Epidermal melanocyte (primary cell): ENCODE results near the gene PPDPF.

Source experiments
- DNase-seq: peaks from one replicate; pipeline ENCODE4 v3.0.0; 2011; ENCODE audit warnings: low spot score; ENCODE audit not compliant: insufficient read length

PPDPF gene

DNA sequence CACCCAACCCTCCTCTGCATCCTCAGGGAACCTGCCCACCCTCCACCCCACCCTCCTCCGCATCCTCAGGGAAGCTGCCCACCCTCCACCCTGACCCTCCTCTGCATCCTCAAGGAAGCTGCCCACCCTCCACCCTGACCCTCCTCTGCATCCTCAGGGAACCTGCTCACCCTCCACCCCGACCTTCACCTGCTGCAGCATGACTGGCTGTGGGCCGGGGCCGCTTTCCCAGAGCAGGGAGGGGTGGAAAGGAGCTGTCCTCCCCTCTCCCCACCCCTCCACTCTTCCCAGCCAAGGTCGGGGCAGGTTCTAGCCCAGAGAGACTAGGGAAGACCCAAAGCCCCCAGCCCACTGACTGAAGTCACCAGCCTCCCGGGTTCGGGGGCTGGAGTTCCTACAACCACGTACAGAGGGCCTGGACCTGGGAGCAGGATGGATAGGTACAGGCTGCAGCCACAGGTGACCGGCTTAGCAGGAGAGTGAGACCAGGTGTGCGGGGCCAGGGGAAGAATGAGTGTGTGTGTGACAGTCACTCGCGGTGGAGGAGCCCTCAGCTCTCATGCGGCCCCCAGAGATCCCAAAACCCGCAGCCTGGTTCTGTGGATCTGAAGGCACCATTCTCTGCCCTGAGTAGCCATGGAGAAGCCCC is 33.3 kb upstream of the PPDPF start:
- no peak for DNase-seq

DNA sequence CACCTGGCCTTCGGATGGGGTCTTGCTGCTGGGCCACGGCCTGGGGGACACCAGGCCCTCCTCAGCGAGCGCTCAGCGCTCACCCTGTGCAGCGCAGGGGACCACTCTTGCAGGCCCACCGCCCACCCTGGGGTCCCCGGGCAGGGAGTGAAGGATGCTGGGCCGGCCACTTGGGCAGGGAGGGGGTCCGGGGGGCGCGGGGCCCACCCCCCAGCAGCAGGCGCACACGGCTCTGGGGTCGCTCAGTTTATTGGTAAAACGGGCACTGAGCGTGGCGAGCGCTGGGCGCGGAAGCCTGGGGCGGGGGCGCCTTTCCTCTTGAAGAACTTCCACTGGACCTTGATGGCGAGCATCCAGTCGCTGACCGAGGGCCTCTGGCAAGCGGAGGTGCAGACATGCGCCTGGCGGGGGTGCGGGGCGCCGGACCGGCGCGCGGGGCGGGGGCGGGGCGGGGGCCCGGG is 32.8 kb upstream of the PPDPF start:
- no peak for DNase-seq

DNA sequence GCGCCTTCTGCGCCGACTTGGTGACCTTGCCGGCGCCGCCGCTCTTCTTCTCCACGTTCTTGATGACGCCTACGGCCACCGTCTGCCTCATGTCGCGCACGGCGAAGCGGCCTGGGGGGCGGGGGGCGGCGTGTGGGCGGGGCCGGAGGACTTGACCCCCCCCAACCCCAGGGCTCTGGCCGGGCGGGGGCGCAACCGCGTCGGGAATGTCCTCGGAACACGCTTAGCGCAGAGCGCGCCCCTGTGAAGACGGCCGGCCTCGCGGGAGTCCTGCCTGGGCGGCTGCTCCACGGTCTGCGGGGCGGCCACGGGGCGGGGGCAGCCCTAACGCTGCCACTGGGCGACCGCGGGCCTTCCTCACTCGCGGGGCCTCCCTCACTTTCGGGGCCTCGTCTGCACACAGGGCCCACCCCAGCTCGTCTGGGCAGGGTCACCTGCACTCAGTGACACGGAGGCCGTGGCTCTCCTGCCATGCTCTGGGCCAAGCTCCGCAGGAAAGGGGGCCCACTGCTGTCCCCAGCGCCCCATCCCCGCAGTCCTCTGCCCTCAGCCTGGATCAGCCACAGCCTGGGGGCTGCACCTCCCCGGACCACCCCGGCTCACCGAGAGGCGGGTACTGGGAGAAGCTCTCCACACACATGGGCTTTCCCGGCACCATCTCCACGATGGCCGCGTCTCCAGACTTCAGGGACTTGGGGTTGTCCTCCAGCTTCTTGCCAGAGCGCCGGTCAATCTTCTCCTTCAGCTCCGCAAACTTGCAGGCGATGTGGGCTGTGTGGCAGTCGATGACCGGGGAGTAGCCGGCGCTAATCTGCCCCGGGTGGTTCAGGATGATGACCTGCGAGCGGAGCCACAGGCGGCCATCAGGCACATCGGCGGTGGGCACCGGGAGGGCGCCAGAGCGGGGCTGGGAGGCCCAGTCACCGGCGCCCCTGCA is 32.0 kb upstream of the PPDPF start:
- no peak for DNase-seq

DNA sequence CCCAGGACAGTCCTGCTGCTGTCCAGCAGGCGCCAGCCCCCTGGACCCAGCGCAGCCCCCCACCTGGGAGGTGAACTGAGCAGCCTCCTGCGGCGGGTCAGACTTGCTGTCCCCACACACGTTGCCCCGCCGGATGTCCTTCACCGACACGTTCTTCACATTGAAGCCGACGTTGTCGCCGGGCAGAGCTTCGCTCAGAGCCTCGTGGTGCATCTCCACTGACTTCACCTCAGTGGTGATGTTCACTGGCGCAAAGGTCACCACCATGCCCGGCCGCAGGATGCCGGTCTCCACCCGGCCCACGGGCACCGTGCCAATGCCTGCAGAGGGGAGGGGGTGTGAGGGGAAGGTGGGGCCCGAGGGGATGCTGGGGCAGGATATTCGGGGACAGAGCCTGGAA is 30.1 kb upstream of the PPDPF start:
- DNase-seq, result no peak

DNA sequence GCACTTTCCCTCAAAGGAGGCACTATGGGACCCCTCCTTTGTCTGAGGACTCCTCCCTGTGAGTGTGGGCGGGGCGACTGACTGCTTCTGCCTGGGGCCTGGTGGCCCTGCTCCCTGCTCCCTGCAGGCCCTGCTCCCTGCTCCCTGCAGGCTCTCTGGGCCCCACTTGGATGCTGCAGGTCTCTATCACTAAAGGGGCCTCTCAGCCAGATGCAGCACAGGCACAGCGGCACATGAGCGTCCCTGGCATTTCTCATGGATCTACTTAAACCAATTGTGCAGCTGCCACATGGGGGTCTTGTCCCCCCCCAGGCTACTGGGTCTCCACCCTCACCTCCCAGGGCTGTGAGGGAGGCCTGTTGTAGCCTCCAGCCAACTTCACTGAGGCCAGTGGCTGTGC is 29.5 kb upstream of the PPDPF start:
- no peak for DNase-seq

DNA sequence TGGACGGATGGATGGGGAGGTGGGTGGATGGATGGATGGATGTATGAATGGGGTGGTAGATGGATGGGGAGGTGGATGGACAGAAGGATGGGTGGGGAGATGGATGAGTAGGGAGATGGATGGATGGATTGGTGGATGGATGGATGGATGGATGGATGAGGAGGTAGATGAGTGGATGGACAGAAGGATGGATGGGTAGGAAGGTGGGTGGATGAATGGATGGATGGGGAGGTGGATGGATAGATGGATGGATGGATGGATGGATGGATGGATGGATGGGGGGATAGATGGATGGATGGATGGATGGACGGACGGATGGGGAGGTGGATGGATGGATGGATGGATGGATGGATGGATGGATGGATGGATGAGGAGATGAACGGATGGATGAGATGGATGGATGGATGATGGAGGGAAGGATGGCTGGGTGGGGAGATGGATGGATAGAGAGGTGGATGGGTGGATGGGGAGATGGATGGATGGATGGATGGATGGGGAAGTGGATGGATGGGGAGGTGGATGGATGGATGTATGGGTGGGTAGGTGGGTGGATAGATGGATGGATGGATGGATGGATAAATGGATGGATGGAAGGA is 28.8 kb upstream of the PPDPF start:
- no peak for DNase-seq

DNA sequence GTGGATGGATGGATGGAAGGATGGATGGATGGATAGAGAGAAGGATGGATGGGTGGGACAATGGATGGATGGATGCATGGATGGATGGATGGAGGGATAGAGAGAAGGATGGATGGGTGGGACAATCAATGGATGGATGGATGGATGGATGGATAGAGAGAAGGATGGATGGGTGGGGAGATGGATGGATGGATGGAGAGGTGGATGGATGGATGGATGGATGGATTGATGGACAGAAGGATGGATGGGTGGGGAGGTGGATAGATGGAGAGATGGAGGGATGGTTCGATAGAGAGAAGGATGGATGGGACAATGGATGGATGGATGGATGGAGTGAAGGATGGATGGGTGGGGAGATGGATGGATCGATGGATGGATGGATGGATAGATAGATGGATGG is 28.0 kb upstream of the PPDPF start:
- no peak for DNase-seq

DNA sequence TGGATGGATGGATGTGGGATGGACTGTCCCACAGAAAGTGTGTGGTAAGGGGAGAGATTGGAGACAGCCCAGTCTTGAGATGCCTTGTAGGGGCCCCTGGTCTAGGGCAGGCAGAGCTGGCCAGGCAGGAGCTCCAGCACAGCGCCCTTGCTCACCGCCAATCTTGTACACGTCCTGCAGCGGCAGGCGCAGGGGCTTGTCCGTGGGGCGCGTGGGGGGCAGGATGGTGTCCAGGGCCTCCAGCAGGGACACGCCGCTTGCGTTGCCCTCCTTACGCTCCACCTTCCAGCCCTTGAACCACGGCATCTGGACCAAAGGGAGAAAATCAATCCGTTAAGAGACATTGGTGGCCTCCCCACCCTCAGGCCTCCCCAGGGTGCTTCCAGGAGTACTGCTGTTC is 27.6 kb upstream of the PPDPF start:
- DNase-seq, result peak; percentile 9

DNA sequence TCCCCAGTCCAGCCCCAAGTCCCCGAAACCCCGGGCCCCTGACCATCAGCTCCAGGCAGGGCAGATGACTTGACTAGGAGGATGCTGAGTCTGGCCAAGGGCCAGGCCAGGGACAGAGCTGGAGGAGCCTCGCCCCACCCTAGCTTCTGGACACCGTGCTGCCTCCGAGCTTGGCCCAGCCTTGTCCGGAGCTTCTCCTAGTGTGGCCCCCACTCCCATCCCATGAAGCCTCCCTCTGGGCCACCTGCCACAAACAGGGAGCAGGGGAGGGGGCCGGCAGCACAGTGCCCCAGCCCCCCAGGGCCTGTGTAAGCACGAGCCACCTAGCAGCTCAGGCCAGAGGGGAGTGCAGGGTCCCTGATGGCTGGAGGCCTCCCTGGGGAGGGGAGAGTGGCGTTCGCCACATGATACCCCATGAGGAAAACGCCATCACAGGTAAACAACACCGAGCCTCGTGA is 27.0 kb upstream of the PPDPF start:
- no peak for DNase-seq

DNA sequence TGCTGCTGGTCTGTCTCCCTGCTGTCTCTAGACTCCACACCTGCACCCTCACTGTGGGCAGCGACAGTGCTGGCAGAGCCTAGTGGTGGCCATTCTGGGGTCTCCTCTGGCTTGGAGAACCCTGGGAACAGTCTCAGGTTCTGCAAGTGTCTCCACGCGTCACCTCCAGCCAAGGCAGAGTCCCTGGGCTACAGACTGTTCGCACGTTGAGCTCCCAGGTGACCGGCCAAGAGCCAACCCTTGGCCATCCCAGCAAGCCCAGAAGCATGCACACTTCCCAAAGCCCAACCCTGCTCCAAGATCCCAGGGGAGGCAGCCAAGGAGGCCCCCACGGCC is 26.5 kb upstream of the PPDPF start:
- no peak for DNase-seq

DNA sequence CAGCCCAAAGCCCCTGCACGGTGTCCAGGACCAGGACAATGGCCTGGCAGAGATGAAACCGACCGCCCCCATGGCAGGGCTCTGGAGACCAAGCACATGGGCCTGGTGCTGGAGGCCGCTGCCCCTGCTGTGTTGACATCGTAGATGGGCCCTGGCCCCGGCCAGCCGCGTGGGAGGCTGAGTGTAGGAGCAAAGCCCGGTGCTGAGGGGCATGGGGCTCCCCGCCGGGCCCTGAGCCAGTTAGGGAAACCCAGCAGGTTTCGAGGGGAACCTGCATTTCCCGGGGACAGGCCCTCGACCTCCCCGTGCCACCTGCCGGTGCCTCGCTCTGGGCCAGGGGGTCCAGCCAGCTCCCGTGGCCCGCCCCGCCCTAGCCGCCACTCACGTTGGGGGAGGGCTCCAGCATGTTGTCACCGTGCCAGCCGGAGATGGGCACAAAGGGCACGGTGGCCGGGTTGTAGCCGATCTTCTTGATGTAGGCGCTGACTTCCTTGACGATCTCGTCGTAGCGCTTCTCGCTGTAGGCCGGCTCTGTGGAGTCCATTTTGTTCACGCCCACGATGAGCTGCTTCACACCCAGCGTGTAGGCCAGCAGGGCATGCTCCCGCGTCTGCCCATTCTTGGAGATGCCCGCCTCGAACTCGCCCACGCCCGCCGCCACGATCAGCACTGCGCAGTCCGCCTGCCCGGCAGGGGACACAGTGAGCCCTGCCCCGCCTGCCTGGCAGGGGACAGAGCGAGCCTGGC is 26.0 kb upstream of the PPDPF start:
- peak; percentile 5 for DNase-seq

DNA sequence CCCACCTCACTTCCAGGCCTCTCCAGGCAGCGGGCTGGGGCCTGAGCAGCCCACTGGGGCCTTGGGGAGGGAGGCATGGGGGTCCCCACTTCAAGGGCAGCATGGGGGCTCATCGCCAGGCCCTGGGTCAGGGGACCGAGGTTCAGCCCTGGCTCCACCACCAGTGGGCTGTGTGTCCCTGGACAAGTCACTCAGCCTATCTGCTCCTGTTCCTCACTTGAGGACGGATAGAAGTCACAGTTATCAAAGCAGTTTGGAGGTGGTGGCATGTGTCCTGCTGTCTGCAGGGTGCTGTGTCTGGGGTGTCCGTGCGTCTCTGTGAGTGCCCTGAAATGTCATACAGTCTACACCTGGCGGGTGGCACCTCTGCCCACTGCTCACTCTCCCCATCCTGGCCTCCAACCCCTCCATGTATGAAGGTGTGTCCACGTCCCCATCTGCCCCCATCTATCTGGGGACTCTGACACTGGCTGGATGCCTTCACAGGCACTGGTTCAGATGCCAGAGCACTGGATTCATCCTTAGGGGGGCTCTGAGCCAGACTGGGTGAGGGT is 25.3 kb upstream of the PPDPF start:
- peak; percentile 13 for DNase-seq

DNA sequence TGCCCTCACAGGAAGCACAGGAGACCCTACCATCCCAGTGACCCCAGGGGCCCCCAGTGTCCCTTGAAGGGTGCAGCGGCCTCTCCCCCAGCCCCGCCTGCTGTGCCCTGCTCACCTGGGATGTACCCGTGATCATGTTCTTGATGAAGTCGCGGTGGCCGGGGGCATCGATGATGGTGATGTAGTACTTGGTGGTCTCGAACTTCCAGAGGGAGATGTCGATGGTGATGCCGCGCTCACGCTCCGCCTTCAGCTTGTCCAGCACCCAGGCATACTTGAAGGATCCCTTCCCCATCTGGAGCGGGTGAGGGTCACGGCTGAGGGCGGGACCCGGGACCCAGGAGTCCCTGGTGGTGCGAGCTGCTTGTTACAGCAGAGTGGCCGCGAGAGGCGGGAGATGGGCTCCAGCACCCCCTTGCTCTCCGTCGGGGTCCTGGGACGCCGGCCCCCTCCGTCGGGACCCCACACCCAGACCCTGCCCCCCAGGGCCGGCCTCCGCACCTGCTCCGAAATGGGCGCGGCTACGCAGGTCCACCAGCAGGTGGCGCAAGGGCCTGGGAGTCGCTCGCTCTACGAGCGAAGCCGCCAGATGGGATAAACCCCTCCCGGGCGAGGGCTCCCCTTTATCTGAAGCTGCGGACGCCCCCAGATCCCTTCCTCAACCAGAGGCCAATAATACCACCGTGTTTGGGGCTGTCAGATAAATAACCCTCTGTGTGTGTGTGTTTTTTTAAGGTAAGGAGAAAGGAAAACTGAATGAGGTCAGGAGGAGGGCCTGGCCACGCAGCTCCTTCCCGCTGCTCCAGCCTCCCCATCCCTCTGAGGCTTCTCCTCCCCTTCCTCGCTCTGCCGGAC is 24.6 kb upstream of the PPDPF start:
- peak; percentile 88 for DNase-seq

DNA sequence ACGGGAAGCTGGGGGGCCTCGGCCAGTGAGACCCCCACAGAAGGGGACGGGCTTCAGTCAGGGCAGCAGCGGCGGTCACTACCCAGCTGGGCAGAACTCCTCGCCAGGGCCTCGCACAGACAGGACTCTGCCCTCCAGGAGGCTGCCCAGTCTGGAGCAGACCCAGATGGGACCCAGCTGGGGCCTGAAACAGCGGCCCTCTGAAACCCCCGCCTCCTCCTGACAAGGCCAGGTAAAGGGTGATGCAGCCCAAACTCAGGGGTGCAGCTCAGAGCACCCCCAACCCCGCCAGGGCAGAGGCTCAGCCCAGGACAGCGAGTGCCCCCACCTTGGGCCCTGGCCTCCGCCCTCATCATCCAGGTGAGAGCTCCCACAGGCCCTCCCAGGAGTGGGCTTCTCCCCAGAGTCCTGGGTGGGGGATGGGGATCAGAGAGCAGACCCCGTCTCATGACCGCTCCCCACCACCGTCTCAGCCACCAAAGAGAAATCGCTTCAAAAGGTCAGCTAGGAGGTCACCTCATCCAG is 23.9 kb upstream of the PPDPF start:
- DNase-seq, result no peak

DNA sequence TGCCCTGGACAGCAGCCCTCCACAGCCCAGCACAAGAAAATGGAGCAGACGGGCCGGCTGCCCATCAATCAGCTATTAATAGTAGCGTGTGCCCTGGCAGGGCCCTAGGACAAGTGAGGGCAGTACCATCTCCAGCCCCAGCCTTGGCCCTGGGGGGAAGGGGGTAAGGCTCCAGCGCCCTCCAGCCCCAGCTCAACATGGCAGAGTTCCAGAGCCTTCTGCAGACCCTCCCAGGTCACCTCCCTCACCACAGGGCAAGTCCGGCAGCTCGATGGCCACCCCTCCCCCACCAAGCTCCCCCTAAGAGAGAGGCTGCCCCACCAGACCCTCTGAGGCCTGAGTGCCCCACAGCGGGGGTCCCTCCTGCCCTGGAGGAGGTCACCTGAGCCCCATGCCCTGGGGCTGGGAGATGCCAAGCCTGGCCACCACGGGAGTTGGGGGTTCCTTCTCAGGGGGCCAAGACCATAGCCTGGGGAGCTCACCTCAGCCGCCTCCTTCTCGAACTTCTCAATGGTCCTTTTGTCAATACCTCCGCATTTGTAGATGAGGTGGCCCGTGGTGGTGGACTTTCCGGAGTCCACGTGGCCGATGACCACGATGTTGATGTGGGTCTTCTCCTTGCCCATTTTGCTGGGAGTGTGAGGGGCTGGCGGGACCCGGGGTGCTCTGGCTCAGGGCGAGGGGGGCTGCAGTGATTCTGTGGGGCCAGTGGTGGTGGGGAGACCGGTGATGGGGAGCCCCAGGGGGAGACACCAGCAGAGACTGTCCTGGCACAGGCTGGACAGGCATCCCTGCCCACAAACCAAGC is 23.2 kb upstream of the PPDPF start:
- peak; percentile 19 for DNase-seq

DNA sequence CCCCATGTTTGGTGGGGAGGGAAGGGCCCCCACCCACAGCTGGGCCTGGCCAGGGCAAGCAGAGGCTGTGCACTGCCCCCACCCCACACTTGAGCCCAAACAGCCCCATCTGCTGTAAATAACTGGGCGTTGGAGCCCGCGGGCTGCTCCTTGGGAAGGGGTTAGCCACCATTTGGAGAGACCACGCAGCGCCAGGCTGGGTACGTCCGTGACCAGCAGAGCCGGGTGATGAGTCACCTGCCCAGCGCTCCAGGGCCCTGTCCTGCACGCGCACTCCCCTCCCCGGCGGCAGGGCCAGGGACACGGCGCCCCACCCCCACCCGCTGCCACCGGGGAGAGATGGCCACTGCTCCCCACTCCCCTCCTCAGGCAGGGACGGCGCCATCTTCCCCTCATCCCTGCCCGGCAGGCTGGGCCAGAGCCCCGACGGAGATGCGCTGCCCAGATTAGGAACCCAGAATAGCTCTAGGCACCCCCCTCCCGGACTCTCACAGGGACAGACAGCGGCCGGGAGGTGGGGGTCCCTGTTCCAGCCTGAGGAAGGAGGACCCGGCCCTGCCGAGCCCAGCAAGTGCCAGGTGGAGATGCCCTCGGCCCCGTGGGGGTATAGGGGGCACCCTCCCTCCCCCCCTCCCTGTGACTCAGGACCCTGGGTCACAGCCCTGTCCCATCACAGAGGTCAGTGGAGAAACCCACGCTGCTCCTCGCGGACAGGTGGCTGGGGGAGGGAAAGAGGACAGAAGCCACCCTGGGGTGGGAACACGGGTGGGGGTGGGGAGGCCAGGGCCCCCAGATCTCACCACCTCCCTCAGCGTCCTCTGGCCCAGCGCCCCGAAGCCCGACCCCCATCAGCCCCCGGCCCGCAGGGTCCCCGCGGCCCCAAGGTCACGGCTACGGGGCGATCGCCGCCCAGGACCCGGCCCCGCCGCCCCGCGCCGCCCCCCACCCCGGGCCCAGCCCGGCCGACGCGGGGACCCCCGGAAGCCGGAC is 22.3 kb upstream of the PPDPF start:
- DNase-seq, result peak; percentile 20

DNA sequence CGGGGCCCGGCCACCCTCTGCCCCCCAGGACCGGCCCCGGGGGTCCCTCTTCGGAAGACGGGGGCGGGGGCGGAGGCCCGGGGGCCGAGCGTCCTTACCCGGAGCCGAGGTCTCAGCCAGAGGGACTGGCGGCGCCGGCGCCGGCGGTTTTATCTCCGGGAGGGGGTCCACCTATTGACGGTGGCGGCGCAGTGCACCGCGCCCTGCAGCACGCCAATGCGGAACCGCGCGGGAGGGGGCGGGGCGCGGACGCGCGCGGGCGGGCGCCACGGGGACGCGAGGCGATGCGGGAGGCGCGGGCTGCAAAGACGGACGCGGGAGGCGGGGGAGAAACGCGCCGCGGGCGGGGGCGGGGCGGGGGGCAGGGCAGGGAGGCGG is 21.6 kb upstream of the PPDPF start, which contains the start of gene EEF1A2:
Gene EEF1A2, minus strand, starts transcription at position 124 of the 378 bp plus-strand sequence. CDS start 1,320 bp downstream, outside the sequence.
- peak; percentile 19 for DNase-seq
